ENCODE measurements around the gene HBD. TPM values are rescaled to one million over a fixed set of nuclear protein-coding genes. Genes with fewer than 3 reads are reported as not detected.

Gene HBD
- total and polyA plus RNA-seq, 9 of the 15 experiments (the other 6 are each of a cell fraction or from before 2014, with no cell fraction given): 11.8 to 169 (median 36.0) TPM

GRCh38 chr11:5269715-5270147 lies 35.4 kb upstream of the HBD start, which contains the start of gene HBE1 (continued):
- TF ChIP-seq ELF2 (CRISPR knock-in tag; IDR thresholded peaks at IDR 0.05) (no peak), FOSL1 (tag; conservative IDR thresholded peaks at IDR 0.05) (0 out of 2 replicates have a peak, but pooled peaks have one; percentile 10), SMARCC2 (IDR thresholded peaks at IDR 0.05; ENCODE audit: low read depth) (no peak), SREBF1 (IDR thresholded peaks at IDR 0.05; ENCODE audit: borderline replicate concordance, low read depth, low read length) (no peak), ZSCAN29 (IDR thresholded peaks at IDR 0.05) (no peak), ZNF232 (CRISPR knock-in tag; IDR thresholded peaks at IDR 0.05) (no peak), TBP (optimal IDR thresholded peaks at IDR 0.05; ENCODE audit: low read depth, low read length) (peak; percentile 94), NFATC3 (IDR thresholded peaks at IDR 0.05) (no peak), ZKSCAN1 (IDR thresholded peaks at IDR 0.05; ENCODE audit: low read depth, low read length) (no peak), TAF9B (IDR thresholded peaks at IDR 0.05; ENCODE audit: partially characterized antibody) (peak; percentile 58), PHF21A (IDR thresholded peaks at IDR 0.05; ENCODE audit: borderline replicate concordance, low read depth) (no peak), RCOR1 (IDR thresholded peaks at IDR 0.05; ENCODE audit: borderline replicate concordance in 1 of 2, low read depth in 2 of 2, low read length in 2 of 2) (peak in 1 of 2 experiments; percentile 49; a peak in 1 of 4 replicates), COPS2 (conservative IDR thresholded peaks at IDR 0.05) (no peak), FOXJ3 (CRISPR knock-in tag; IDR thresholded peaks at IDR 0.05) (no peak), HDGF (IDR thresholded peaks at IDR 0.05) (no peak), ARHGAP35 (IDR thresholded peaks at IDR 0.05; ENCODE audit: partially characterized antibody) (no peak), XRCC3 (IDR thresholded peaks at IDR 0.05) (no peak), ZNF165 (CRISPR knock-in tag; IDR thresholded peaks at IDR 0.05; ENCODE audit: borderline replicate concordance) (no peak), MCM7 (IDR thresholded peaks at IDR 0.05) (no peak), PBX2 (CRISPR knock-in tag; IDR thresholded peaks at IDR 0.05; ENCODE audit: low read depth) (no peak), PBX2 (tag; conservative IDR thresholded peaks at IDR 0.05; ENCODE audit: low read depth) (peak; percentile 87), POLR2G (IDR thresholded peaks at IDR 0.05; ENCODE audit: low read depth, low read length) (peak; percentile 69), ZBTB8A (IDR thresholded peaks at IDR 0.05; ENCODE audit: partially characterized antibody) (no peak), NUFIP1 (IDR thresholded peaks at IDR 0.05; ENCODE audit: partially characterized antibody) (no peak), ETV5 (CRISPR knock-in tag; IDR thresholded peaks at IDR 0.05; ENCODE audit: low read depth) (0 out of 2 replicates have a peak, but pooled peaks have one; percentile 33), HEY1 (CRISPR knock-in tag; IDR thresholded peaks at IDR 0.05; ENCODE audit: borderline replicate concordance) (no peak), MIER1 (IDR thresholded peaks at IDR 0.05; ENCODE audit: low read depth) (no peak), NR2C2 (CRISPR knock-in tag; IDR thresholded peaks at IDR 0.05) (no peak), NR2C2 (tag; IDR thresholded peaks at IDR 0.05) (peak; percentile 82; the same call in 1 of the 2 replicates)

All from K562 (cell line).